GM18505 (cell line): Measurements from ENCODE around the gene MIB1.
"Not testable (repeated sequence)": the region's sequence is repeated elsewhere in the genome, so short reads cannot be mapped to it uniquely, and the experiment has no call there.

ENCODE experiments used
- ATAC-seq: cut with Tn5 transposase; IDR thresholded peaks from one replicate; pipeline ENCODE4 v1.9.1; 2021; ENCODE audit not compliant: unreplicated experiment
- POLR2A ChIP-seq: IDR thresholded peaks from 4 replicates; pipeline ENCODE4 v1.6.1; 2011; ENCODE audit warnings: borderline replicate concordance; ENCODE audit not compliant: insufficient read depth, insufficient read length; ENCODE audit errors: extremely low read depth

Gene MIB1

GRCh38 chr18:21760321-21760720 is 19.7 kb downstream of the MIB1 start:
- TF ChIP-seq POLR2A: no peak
- ATAC-seq: no peak

GRCh38 chr18:21761471-21762115 is 21.0 kb downstream of the MIB1 start:
- TF ChIP-seq POLR2A: no peak
- no peak for ATAC-seq

- ATAC-seq: no peak
- no peak for TF ChIP-seq POLR2A
These were observed 21.7 kb downstream of the MIB1 start for GRCh38 chr18:21762181-21762772.

- no peak for TF ChIP-seq POLR2A
- no peak for ATAC-seq
These were observed 23.5 kb downstream of the MIB1 start for GRCh38 chr18:21763846-21764646.

GRCh38 chr18:21769206-21769605 is 28.6 kb downstream of the MIB1 start:
- ATAC-seq: no peak
- no peak for TF ChIP-seq POLR2A

GRCh38 chr18:21774722-21775121 is 34.1 kb downstream of the MIB1 start:
- ATAC-seq: no peak
- no peak for TF ChIP-seq POLR2A

- no peak for ATAC-seq
- TF ChIP-seq POLR2A: no peak
These were observed 37.2 kb downstream of the MIB1 start for GRCh38 chr18:21777814-21778213.

- TF ChIP-seq POLR2A: no peak
These were observed 45.9 kb downstream of the MIB1 start for GRCh38 chr18:21786526-21786925.

GRCh38 chr18:21796089-21796488 is 55.5 kb downstream of the MIB1 start:
- ATAC-seq: not testable (repeated sequence)

More at GRCh38 chr18:21786526-21786925, 45.9 kb downstream of the MIB1 start:
- no peak for ATAC-seq

GRCh38 chr18:21798126-21798525 is 57.5 kb downstream of the MIB1 start:
- ATAC-seq: no peak
- no peak for TF ChIP-seq POLR2A

GRCh38 chr18:21799721-21800120 is 59.1 kb downstream of the MIB1 start:
- ATAC-seq: no peak
- no peak for TF ChIP-seq POLR2A

- ATAC-seq: no peak
- TF ChIP-seq POLR2A: no peak
These were observed 62.9 kb downstream of the MIB1 start for GRCh38 chr18:21803495-21803894.

GRCh38 chr18:21805771-21806366 is 65.3 kb downstream of the MIB1 start:
- no peak for TF ChIP-seq POLR2A
- no peak for ATAC-seq
